Measurements from ENCODE around the gene ZNF564. TPM values are rescaled to one million over a fixed set of nuclear protein-coding genes. Genes with fewer than 3 reads are reported as not detected.

The ZNF564 gene
- total and polyA plus RNA-seq, 2 of the 13 experiments (the other 11 are each of a cell fraction or from before 2014, with no cell fraction given): 2.3 to 11.1 TPM

- TF ChIP-seq PBX2 (CRISPR knock-in tag; IDR thresholded peaks at IDR 0.05) (peak; percentile 95), ZNF619 (CRISPR knock-in tag; IDR thresholded peaks at IDR 0.05) (0 out of 2 replicates have a peak, but pooled peaks have one; percentile 54), CBX2 (IDR thresholded peaks at IDR 0.05; ENCODE audit: low read depth, low read length) (no peak), CBX2 (CRISPR knock-in tag; IDR thresholded peaks at IDR 0.05; ENCODE audit: low read depth) (no peak), ZNF724P (CRISPR knock-in tag; IDR thresholded peaks at IDR 0.05; ENCODE audit: borderline replicate concordance) (no peak), ZBTB20 (CRISPR knock-in tag; IDR thresholded peaks at IDR 0.05; ENCODE audit: borderline replicate concordance, low read depth) (peak; percentile 81; the same call in 1 of the 2 replicates), BRCA1 (CRISPR knock-in tag; IDR thresholded peaks at IDR 0.05) (no peak), MXD4 (CRISPR knock-in tag; IDR thresholded peaks at IDR 0.05) (peak; percentile 78), ZNF572 (CRISPR knock-in tag; IDR thresholded peaks at IDR 0.05) (peak; percentile 46; the same call in 1 of the 2 replicates), ZNF780A (CRISPR knock-in tag; IDR thresholded peaks at IDR 0.05) (0 out of 2 replicates have a peak, but pooled peaks have one; percentile 72), ZHX1 (CRISPR knock-in tag; IDR thresholded peaks at IDR 0.05; ENCODE audit: low read depth) (peak; percentile 41; the same call in 1 of the 2 replicates), ATF2 (CRISPR knock-in tag; IDR thresholded peaks at IDR 0.05) (peak; percentile 56), HNRNPUL1 (IDR thresholded peaks at IDR 0.05; ENCODE audit: low read depth, low read length) (no peak), MAX (IDR thresholded peaks at IDR 0.05) (peak; percentile 41; the same call in 1 of the 2 replicates), CCDC6 (CRISPR knock-in tag; IDR thresholded peaks at IDR 0.05) (0 out of 2 replicates have a peak, but pooled peaks have one; percentile 5), ZNF512 (CRISPR knock-in tag; IDR thresholded peaks at IDR 0.05) (no peak), SOX6 (IDR thresholded peaks at IDR 0.05) (no peak), SOX6 (CRISPR knock-in tag; IDR thresholded peaks at IDR 0.05) (peak; percentile 41), ELF3 (CRISPR knock-in tag; IDR thresholded peaks at IDR 0.05) (peak; percentile 15; the same call in 1 of the 2 replicates), SP2 (CRISPR knock-in tag; IDR thresholded peaks at IDR 0.05) (peak; percentile 91), SCMH1 (CRISPR knock-in tag; IDR thresholded peaks at IDR 0.05; ENCODE audit: borderline replicate concordance) (no peak), NONO (IDR thresholded peaks at IDR 0.05) (no peak), NONO (CRISPR knock-in tag; conservative IDR thresholded peaks at IDR 0.05) (peak; percentile 80; the same call in 1 of the 2 replicates), MAF1 (CRISPR knock-in tag; IDR thresholded peaks at IDR 0.05; ENCODE audit: borderline replicate concordance) (no peak)
Observed at GRCh38 chr19:12484371-12485051, 66.8 kb downstream of the ZNF564 start, which contains the start of gene ZNF709 (continued).
